ENCODE measurements around the gene AHCYL2.
A peak's percentile ranks its signal among the peaks of the same experiment; 100 is the strongest.

AHCYL2 gene

GRCh38 chr7:129224251-129225205 is at the start of gene AHCYL2:
Gene AHCYL2 (plus strand): TSS chr7:129225030.
- Histone ChIP-seq H3K9me3 (ENCODE audit: control insufficient read depth in 1 of 2, low read length in 2 of 2) (no peaks in the 10 kb centered on the region), H3K4me1 (ENCODE audit: control insufficient read depth in 1 of 2, insufficient read depth in 2 of 2, low read length in 2 of 2) (peaks cover 11 to 25% of the 10 kb centered on the region in 2 donors), H3K4me3 (ENCODE audit: low read depth in 1 of 2, low read length in 2 of 2) (peak within 1 kb of the TSS; percentile 86 to 97), H3K36me3 (ENCODE audit: control insufficient read depth in 1 of 2, insufficient read depth in 2 of 2, low read length in 2 of 2) (no peaks in the 10 kb centered on the region), H3K27ac (ENCODE audit: low read depth, low read length) (peak within 1 kb of the TSS; percentile 99), H3K27me3 (ENCODE audit: control insufficient read depth in 1 of 2, insufficient read depth in 2 of 2, low read length in 2 of 2) (no peaks in the 10 kb centered on the region), H3K9ac (ENCODE audit: low read depth in 1 of 2, low read length in 2 of 2) (peak within 1 kb of the TSS; percentile 63 to 73)

DNA sequence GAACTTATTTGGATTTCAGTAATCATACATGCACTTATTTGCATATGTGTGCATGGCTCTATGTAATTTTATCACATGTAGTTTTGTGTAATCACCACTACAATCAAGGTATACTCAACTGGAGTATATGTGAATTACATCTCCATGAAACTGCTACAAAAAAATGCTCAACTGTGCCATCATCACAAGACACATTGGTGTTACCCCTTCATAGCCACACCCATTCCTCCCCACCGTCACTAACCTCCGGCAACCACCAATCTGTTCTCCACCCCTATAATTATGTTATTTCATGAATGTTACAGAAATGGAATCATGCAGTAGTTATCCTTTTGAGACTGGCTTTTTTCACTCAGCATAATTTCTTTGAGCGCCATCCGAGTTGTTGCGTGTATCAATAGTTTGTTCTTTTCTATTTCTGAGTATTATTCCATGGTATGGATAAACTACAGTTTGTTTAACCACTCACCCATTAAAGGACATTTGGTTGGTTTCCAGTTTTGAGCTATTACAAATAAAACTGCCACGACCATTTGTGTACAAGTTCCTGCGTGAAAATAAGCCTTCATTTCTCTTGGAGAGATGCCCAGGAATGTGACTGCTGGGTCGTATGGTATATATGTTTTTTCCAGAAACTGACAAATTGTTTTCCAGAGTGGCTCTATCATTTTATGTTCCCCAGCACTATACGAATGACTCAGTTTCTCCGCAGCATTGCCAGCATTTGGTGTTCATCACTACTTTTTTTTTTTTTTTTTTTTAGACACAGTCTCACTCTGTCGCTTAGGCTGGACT is 47.7 kb upstream of the AHCYL2 start:
- no peaks in the 10 kb centered on the region for H3K36me3 ChIP-seq (ENCODE audit: control insufficient read depth in 1 of 2, insufficient read depth in 2 of 2, low read length in 2 of 2)
- H3K9me3 ChIP-seq (ENCODE audit: control insufficient read depth in 1 of 2, low read length in 2 of 2), result no peaks in the 10 kb centered on the region
- no peak overlapping the region for H3K4me3 ChIP-seq (ENCODE audit: low read depth in 1 of 2, low read length in 2 of 2)
- no peak overlapping the region for H3K9ac ChIP-seq (ENCODE audit: low read depth in 1 of 2, low read length in 2 of 2)
- H3K27ac ChIP-seq (ENCODE audit: low read depth, low read length), result no peak overlapping the region
- no peaks in the 10 kb centered on the region for H3K4me1 ChIP-seq (ENCODE audit: control insufficient read depth in 1 of 2, insufficient read depth in 2 of 2, low read length in 2 of 2)
- no peaks in the 10 kb centered on the region for H3K27me3 ChIP-seq (ENCODE audit: control insufficient read depth in 1 of 2, insufficient read depth in 2 of 2, low read length in 2 of 2)

- H3K4me1 ChIP-seq (ENCODE audit: control insufficient read depth in 1 of 2, insufficient read depth in 2 of 2, low read length in 2 of 2), result peaks cover 0 to 7% of the 10 kb centered on the region in 2 donors
- H3K9me3 ChIP-seq (ENCODE audit: control insufficient read depth in 1 of 2, low read length in 2 of 2), result no peaks in the 10 kb centered on the region
- H3K27me3 ChIP-seq (ENCODE audit: control insufficient read depth in 1 of 2, insufficient read depth in 2 of 2, low read length in 2 of 2), result peaks cover 1 to 16% of the 10 kb centered on the region in 2 donors
- H3K4me3 ChIP-seq (ENCODE audit: low read depth in 1 of 2, low read length in 2 of 2), result no peak overlapping the region
- H3K27ac ChIP-seq (ENCODE audit: low read depth, low read length), result no peak overlapping the region
- H3K9ac ChIP-seq (ENCODE audit: low read depth in 1 of 2, low read length in 2 of 2), result no peak overlapping the region
- H3K36me3 ChIP-seq (ENCODE audit: control insufficient read depth in 1 of 2, insufficient read depth in 2 of 2, low read length in 2 of 2), result no peaks in the 10 kb centered on the region
These were observed 39.7 kb upstream of the AHCYL2 start for GRCh38 chr7:129184981-129185670.

GRCh38 chr7:129186749-129187260 is 38.0 kb upstream of the AHCYL2 start:
- H3K4me3 ChIP-seq (ENCODE audit: low read depth in 1 of 2, low read length in 2 of 2), result no peak overlapping the region
- H3K4me1 ChIP-seq (ENCODE audit: control insufficient read depth in 1 of 2, insufficient read depth in 2 of 2, low read length in 2 of 2), result peaks cover 0 to 7% of the 10 kb centered on the region in 2 donors
- peaks cover 11 to 31% of the 10 kb centered on the region in 2 donors for H3K27me3 ChIP-seq (ENCODE audit: control insufficient read depth in 1 of 2, insufficient read depth in 2 of 2, low read length in 2 of 2)
- H3K9ac ChIP-seq (ENCODE audit: low read depth in 1 of 2, low read length in 2 of 2), result no peak overlapping the region
- H3K36me3 ChIP-seq (ENCODE audit: control insufficient read depth in 1 of 2, insufficient read depth in 2 of 2, low read length in 2 of 2), result no peaks in the 10 kb centered on the region
- no peaks in the 10 kb centered on the region for H3K9me3 ChIP-seq (ENCODE audit: control insufficient read depth in 1 of 2, low read length in 2 of 2)
- H3K27ac ChIP-seq (ENCODE audit: low read depth, low read length), result no peak overlapping the region

GRCh38 chr7:129187681-129188371 is 37.0 kb upstream of the AHCYL2 start:
- H3K4me1 ChIP-seq (ENCODE audit: control insufficient read depth in 1 of 2, insufficient read depth in 2 of 2, low read length in 2 of 2), result peaks cover 0 to 7% of the 10 kb centered on the region in 2 donors
- no peaks in the 10 kb centered on the region for H3K9me3 ChIP-seq (ENCODE audit: control insufficient read depth in 1 of 2, low read length in 2 of 2)
- no peak overlapping the region for H3K27ac ChIP-seq (ENCODE audit: low read depth, low read length)
- H3K4me3 ChIP-seq (ENCODE audit: low read depth in 1 of 2, low read length in 2 of 2), result peak overlapping the region; percentile 47 to 65
- H3K36me3 ChIP-seq (ENCODE audit: control insufficient read depth in 1 of 2, insufficient read depth in 2 of 2, low read length in 2 of 2), result no peaks in the 10 kb centered on the region
- H3K27me3 ChIP-seq (ENCODE audit: control insufficient read depth in 1 of 2, insufficient read depth in 2 of 2, low read length in 2 of 2), result peaks cover 11 to 35% of the 10 kb centered on the region in 2 donors
- H3K9ac ChIP-seq (ENCODE audit: low read depth in 1 of 2, low read length in 2 of 2), result no peak overlapping the region

DNA sequence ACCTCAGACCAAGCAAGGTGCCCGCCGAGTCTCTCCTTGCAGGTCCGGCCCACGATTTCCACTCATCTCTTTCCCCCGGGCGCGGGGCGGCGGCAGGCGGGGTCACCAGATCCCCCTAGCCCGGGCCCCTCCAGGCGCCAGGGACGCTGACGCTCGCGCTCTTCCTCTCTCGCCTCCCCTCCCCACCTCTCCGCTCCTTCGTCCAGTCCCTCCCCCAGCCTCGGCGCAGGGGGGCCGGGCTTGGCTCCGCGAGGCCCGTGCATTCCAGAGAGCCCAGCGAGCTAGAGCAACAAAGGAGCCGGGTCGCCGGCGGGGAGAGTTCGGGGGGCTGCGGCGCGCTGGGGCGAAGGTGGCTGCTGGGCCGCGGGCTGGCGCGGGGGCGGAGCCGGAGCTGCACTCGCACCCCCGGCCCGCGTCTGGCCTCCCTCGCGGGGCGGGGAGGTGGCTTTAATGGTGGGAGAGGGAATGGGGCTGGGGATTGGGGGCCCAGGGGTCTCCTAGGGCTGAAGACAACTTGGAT is 36.4 kb upstream of the AHCYL2 start, which contains the start of gene SMO:
Gene SMO, plus strand, starts transcription at position 262 of the 520 bp plus-strand sequence. CDS start 519 bp downstream, outside the sequence.
- H3K9ac ChIP-seq (ENCODE audit: low read depth in 1 of 2, low read length in 2 of 2), result peak within 1 kb of the TSS; percentile 16 to 18
- peak within 1 kb of the TSS; percentile 47 to 65 for H3K4me3 ChIP-seq (ENCODE audit: low read depth in 1 of 2, low read length in 2 of 2)
- H3K27ac ChIP-seq (ENCODE audit: low read depth, low read length), result no peak within 1 kb of the TSS
- peaks cover 0 to 7% of the 10 kb centered on the region in 2 donors for H3K4me1 ChIP-seq (ENCODE audit: control insufficient read depth in 1 of 2, insufficient read depth in 2 of 2, low read length in 2 of 2)
- no peaks in the 10 kb centered on the region for H3K9me3 ChIP-seq (ENCODE audit: control insufficient read depth in 1 of 2, low read length in 2 of 2)
- no peaks in the 10 kb centered on the region for H3K36me3 ChIP-seq (ENCODE audit: control insufficient read depth in 1 of 2, insufficient read depth in 2 of 2, low read length in 2 of 2)
- H3K27me3 ChIP-seq (ENCODE audit: control insufficient read depth in 1 of 2, insufficient read depth in 2 of 2, low read length in 2 of 2), result peaks cover 11 to 35% of the 10 kb centered on the region in 2 donors

DNA sequence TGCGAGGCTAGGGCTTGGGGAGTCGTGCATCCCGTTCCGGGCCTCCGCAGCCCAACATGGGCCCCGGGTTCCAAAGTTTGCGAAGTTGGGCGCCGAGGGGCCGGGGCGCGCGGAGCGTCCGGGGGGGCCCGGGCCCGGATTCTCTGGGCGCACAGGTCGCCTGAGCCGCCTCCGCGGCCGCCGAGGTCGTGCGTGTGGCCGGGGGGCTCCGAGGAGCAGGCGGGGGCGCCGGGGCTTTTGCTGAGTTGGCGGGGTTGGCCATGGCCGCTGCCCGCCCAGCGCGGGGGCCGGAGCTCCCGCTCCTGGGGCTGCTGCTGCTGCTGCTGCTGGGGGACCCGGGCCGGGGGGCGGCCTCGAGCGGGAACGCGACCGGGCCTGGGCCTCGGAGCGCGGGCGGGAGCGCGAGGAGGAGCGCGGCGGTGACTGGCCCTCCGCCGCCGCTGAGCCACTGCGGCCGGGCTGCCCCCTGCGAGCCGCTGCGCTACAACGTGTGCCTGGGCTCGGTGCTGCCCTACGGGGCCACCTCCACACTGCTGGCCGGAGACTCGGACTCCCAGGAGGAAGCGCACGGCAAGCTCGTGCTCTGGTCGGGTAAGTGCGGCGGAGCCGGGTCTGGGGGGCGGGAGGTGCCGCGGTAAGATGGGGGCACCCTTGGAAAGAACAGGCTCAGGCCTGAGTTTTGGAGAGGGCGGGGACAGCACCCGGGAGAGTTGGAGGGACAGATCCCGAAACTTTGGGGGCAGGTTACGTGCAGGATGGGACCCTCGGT is 35.8 kb upstream of the AHCYL2 start:
- Histone ChIP-seq H3K9ac (ENCODE audit: low read depth in 1 of 2, low read length in 2 of 2) (peak overlapping the region; percentile 16 to 18), H3K27me3 (ENCODE audit: control insufficient read depth in 1 of 2, insufficient read depth in 2 of 2, low read length in 2 of 2) (peaks cover 11 to 35% of the 10 kb centered on the region in 2 donors), H3K27ac (ENCODE audit: low read depth, low read length) (no peak overlapping the region)

DNA sequence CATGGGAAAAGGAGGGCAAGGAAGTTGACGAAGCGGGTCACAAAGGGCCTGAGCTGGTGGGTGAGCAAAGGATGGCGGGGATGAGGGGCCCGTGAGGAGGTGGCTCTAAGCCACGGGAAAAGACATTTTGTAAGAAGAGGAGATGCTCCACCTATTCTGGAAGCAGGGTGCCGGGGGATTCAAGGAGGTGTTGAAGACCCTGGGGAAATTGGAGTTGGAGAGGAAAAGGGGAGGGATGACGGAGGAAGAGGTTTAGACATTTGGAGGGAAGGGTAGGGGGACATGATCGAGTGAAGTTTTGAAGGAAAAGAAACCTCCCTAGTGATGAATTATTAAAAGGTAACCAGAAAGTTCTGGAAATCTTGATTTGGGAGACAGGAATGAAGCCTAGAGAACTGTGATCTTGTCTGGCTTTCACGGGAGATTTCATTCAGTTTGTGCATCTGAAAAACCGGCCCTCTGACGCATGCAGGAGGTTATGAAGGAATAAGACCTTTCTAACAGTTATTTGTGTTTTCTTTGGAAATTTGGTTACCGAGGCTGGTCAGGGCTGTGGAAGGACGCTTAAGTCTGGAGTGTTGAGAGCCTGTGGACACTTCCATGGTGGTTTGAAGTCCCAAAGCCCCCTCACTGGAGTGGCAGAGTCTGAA is 35.0 kb upstream of the AHCYL2 start:
- H3K9ac ChIP-seq (ENCODE audit: low read depth in 1 of 2, low read length in 2 of 2), result peak overlapping the region; percentile 16 to 18
- no peaks in the 10 kb centered on the region for H3K36me3 ChIP-seq (ENCODE audit: control insufficient read depth in 1 of 2, insufficient read depth in 2 of 2, low read length in 2 of 2)
- H3K4me3 ChIP-seq (ENCODE audit: low read depth in 1 of 2, low read length in 2 of 2), result peak overlapping the region; percentile 26 to 65
- H3K9me3 ChIP-seq (ENCODE audit: control insufficient read depth in 1 of 2, low read length in 2 of 2), result no peaks in the 10 kb centered on the region
- no peak overlapping the region for H3K27ac ChIP-seq (ENCODE audit: low read depth, low read length)
- H3K27me3 ChIP-seq (ENCODE audit: control insufficient read depth in 1 of 2, insufficient read depth in 2 of 2, low read length in 2 of 2), result peaks cover 11 to 35% of the 10 kb centered on the region in 2 donors
- H3K4me1 ChIP-seq (ENCODE audit: control insufficient read depth in 1 of 2, insufficient read depth in 2 of 2, low read length in 2 of 2), result peaks cover 0 to 7% of the 10 kb centered on the region in 2 donors

More for the DNA sequence above, 35.8 kb upstream of the AHCYL2 start:
- Histone ChIP-seq H3K36me3 (ENCODE audit: control insufficient read depth in 1 of 2, insufficient read depth in 2 of 2, low read length in 2 of 2) (no peaks in the 10 kb centered on the region), H3K4me3 (ENCODE audit: low read depth in 1 of 2, low read length in 2 of 2) (peak overlapping the region; percentile 47 to 65), H3K4me1 (ENCODE audit: control insufficient read depth in 1 of 2, insufficient read depth in 2 of 2, low read length in 2 of 2) (peaks cover 0 to 7% of the 10 kb centered on the region in 2 donors), H3K9me3 (ENCODE audit: control insufficient read depth in 1 of 2, low read length in 2 of 2) (no peaks in the 10 kb centered on the region)

Data from duodenal mucosa (tissue), 2 donors.